ENCODE data around the gene ASB15.

ASB15 gene

GRCh38 chr7:123657304-123657685, 55.7 kb downstream of the ASB15 start:
- H3K4me2 ChIP-seq (ENCODE audit: low read length), result no peak overlapping the region
- H3K79me2 ChIP-seq (ENCODE audit: control insufficient read depth, insufficient read depth, low read length, poor library complexity), result no peaks in the 10 kb centered on the region
- H3K36me3 ChIP-seq (ENCODE audit: control insufficient read depth in 1 of 2, insufficient read depth in 2 of 2, low read length in 2 of 2), result peaks cover 0 to 2% of the 10 kb centered on the region in 2 experiments
- H3K14ac ChIP-seq (ENCODE audit: low read length), result no peak overlapping the region
- H2BK12ac ChIP-seq (ENCODE audit: low read length), result no peak overlapping the region
- H3K79me1 ChIP-seq (ENCODE audit: low read length), result peaks cover 6% of the 10 kb centered on the region
- H3K4me3 ChIP-seq (ENCODE audit: low read depth, low read length), result no peak overlapping the region
- DNase-seq, result no peak
- H2AFZ ChIP-seq (ENCODE audit: insufficient read depth, low read length, poor library complexity), result no peak overlapping the region
- H2BK5ac ChIP-seq (ENCODE audit: low read depth, low read length, poor library complexity), result no peak overlapping the region
- no peak overlapping the region for H3K9ac ChIP-seq (ENCODE audit: low read length)
- peaks cover 4 to 12% of the 10 kb centered on the region in 2 experiments for H3K4me1 ChIP-seq (ENCODE audit: control insufficient read depth in 1 of 2, insufficient read depth in 2 of 2, low read length in 2 of 2)
- H3K27ac ChIP-seq (ENCODE audit: low read depth, low read length), result no peak overlapping the region
- H3K4ac ChIP-seq (ENCODE audit: low read depth, low read length), result no peak overlapping the region
- no peak overlapping the region for H2BK120ac ChIP-seq (ENCODE audit: insufficient read depth, low read length, poor library complexity)
- H4K8ac ChIP-seq (ENCODE audit: low read depth, low read length), result no peak overlapping the region
- no peak overlapping the region for H4K91ac ChIP-seq (ENCODE audit: low read depth, low read length)
- no peaks in the 10 kb centered on the region for H3K27me3 ChIP-seq (ENCODE audit: insufficient read depth, low read length)
- no CpG with 5 or more reads among the region's 1 CpG for WGBS (ENCODE audit: extremely low coverage, insufficient coverage, insufficient read length)
- no peak overlapping the region for H4K12ac ChIP-seq (ENCODE audit: low read depth, low read length)
- H2AK5ac ChIP-seq (ENCODE audit: low read length), result no peak overlapping the region
- no peak overlapping the region for H3K18ac ChIP-seq (ENCODE audit: low read length)
- no peak overlapping the region for H3K23ac ChIP-seq (ENCODE audit: low read length)
- no peaks in the 10 kb centered on the region for H3K9me3 ChIP-seq (ENCODE audit: insufficient read depth, low read depth, low read length)

GRCh38 chr7:123658023-123658422, 56.4 kb downstream of the ASB15 start:
- WGBS (ENCODE audit: extremely low coverage, insufficient coverage, insufficient read length), result no CpG with 5 or more reads among the region's 6 CpGs
- Histone ChIP-seq H3K36me3 (ENCODE audit: control insufficient read depth in 1 of 2, insufficient read depth in 2 of 2, low read length in 2 of 2) (peaks cover 0 to 2% of the 10 kb centered on the region in 2 experiments), H2BK5ac (ENCODE audit: low read depth, low read length, poor library complexity) (no peak overlapping the region), H3K23ac (ENCODE audit: low read length) (no peak overlapping the region), H3K79me2 (ENCODE audit: control insufficient read depth, insufficient read depth, low read length, poor library complexity) (no peaks in the 10 kb centered on the region), H4K12ac (ENCODE audit: low read depth, low read length) (no peak overlapping the region), H3K27me3 (ENCODE audit: insufficient read depth, low read length) (no peaks in the 10 kb centered on the region), H3K4me1 (ENCODE audit: control insufficient read depth in 1 of 2, insufficient read depth in 2 of 2, low read length in 2 of 2) (peaks cover 4 to 12% of the 10 kb centered on the region in 2 experiments), H3K14ac (ENCODE audit: low read length) (no peak overlapping the region), H3K4me2 (ENCODE audit: low read length) (no peak overlapping the region), H3K4ac (ENCODE audit: low read depth, low read length) (no peak overlapping the region), H4K91ac (ENCODE audit: low read depth, low read length) (no peak overlapping the region), H3K79me1 (ENCODE audit: low read length) (peaks cover 6% of the 10 kb centered on the region), H2BK12ac (ENCODE audit: low read length) (no peak overlapping the region), H3K9ac (ENCODE audit: low read length) (no peak overlapping the region), H4K8ac (ENCODE audit: low read depth, low read length) (no peak overlapping the region), H3K9me3 (ENCODE audit: insufficient read depth, low read depth, low read length) (no peaks in the 10 kb centered on the region), H3K4me3 (ENCODE audit: low read depth, low read length) (no peak overlapping the region), H3K18ac (ENCODE audit: low read length) (no peak overlapping the region), H2AFZ (ENCODE audit: insufficient read depth, low read length, poor library complexity) (no peak overlapping the region), H3K27ac (ENCODE audit: low read depth, low read length) (no peak overlapping the region), H2BK120ac (ENCODE audit: insufficient read depth, low read length, poor library complexity) (no peak overlapping the region), H2AK5ac (ENCODE audit: low read length) (no peak overlapping the region)
- DNase-seq, result no peak

- H4K91ac ChIP-seq (ENCODE audit: low read depth, low read length), result peak overlapping the region; percentile 5
- DNase-seq, result no peak
- H3K79me1 ChIP-seq (ENCODE audit: low read length), result peaks cover 5% of the 10 kb centered on the region
- peak overlapping the region; percentile 77 for H3K27ac ChIP-seq (ENCODE audit: low read depth, low read length)
- no peak overlapping the region for H3K4me2 ChIP-seq (ENCODE audit: low read length)
- WGBS (ENCODE audit: extremely low coverage, insufficient coverage, insufficient read length), result no CpG with 5 or more reads among the region's 8 CpGs
- H3K4me1 ChIP-seq (ENCODE audit: control insufficient read depth in 1 of 2, insufficient read depth in 2 of 2, low read length in 2 of 2), result peaks cover 4 to 12% of the 10 kb centered on the region in 2 experiments
- H3K4me3 ChIP-seq (ENCODE audit: low read depth, low read length), result no peak overlapping the region
- peak overlapping the region; percentile 58 for H2BK12ac ChIP-seq (ENCODE audit: low read length)
- no peak overlapping the region for H3K4ac ChIP-seq (ENCODE audit: low read depth, low read length)
- H3K14ac ChIP-seq (ENCODE audit: low read length), result no peak overlapping the region
- H3K27me3 ChIP-seq (ENCODE audit: insufficient read depth, low read length), result no peaks in the 10 kb centered on the region
- no peak overlapping the region for H4K12ac ChIP-seq (ENCODE audit: low read depth, low read length)
- H3K18ac ChIP-seq (ENCODE audit: low read length), result no peak overlapping the region
- H2BK120ac ChIP-seq (ENCODE audit: insufficient read depth, low read length, poor library complexity), result peak overlapping the region; percentile 31
- H2AK5ac ChIP-seq (ENCODE audit: low read length), result no peak overlapping the region
- peak overlapping the region; percentile 16 for H4K8ac ChIP-seq (ENCODE audit: low read depth, low read length)
- H2AFZ ChIP-seq (ENCODE audit: insufficient read depth, low read length, poor library complexity), result no peak overlapping the region
- no peaks in the 10 kb centered on the region for H3K9me3 ChIP-seq (ENCODE audit: insufficient read depth, low read depth, low read length)
- no peak overlapping the region for H3K23ac ChIP-seq (ENCODE audit: low read length)
- peak overlapping the region; percentile 6 for H2BK5ac ChIP-seq (ENCODE audit: low read depth, low read length, poor library complexity)
- H3K9ac ChIP-seq (ENCODE audit: low read length), result no peak overlapping the region
- peaks cover 0 to 2% of the 10 kb centered on the region in 2 experiments for H3K36me3 ChIP-seq (ENCODE audit: control insufficient read depth in 1 of 2, insufficient read depth in 2 of 2, low read length in 2 of 2)
- no peaks in the 10 kb centered on the region for H3K79me2 ChIP-seq (ENCODE audit: control insufficient read depth, insufficient read depth, low read length, poor library complexity)
These were observed 59.1 kb downstream of the ASB15 start for GRCh38 chr7:123660514-123661354.

- H2AK5ac ChIP-seq (ENCODE audit: low read length), result no peak overlapping the region
- H4K91ac ChIP-seq (ENCODE audit: low read depth, low read length), result no peak overlapping the region
- H4K8ac ChIP-seq (ENCODE audit: low read depth, low read length), result no peak overlapping the region
- no peak overlapping the region for H3K14ac ChIP-seq (ENCODE audit: low read length)
- no peak overlapping the region for H3K4me2 ChIP-seq (ENCODE audit: low read length)
- H3K79me2 ChIP-seq (ENCODE audit: control insufficient read depth, insufficient read depth, low read length, poor library complexity), result no peaks in the 10 kb centered on the region
- H3K36me3 ChIP-seq (ENCODE audit: control insufficient read depth in 1 of 2, insufficient read depth in 2 of 2, low read length in 2 of 2), result peaks cover 0 to 2% of the 10 kb centered on the region in 2 experiments
- H3K4me1 ChIP-seq (ENCODE audit: control insufficient read depth in 1 of 2, insufficient read depth in 2 of 2, low read length in 2 of 2), result peaks cover 4 to 13% of the 10 kb centered on the region in 2 experiments
- H2BK5ac ChIP-seq (ENCODE audit: low read depth, low read length, poor library complexity), result no peak overlapping the region
- no CpG with 5 or more reads among the region's 1 CpG for WGBS (ENCODE audit: extremely low coverage, insufficient coverage, insufficient read length)
- DNase-seq, result no peak
- H3K9ac ChIP-seq (ENCODE audit: low read length), result no peak overlapping the region
- H3K27ac ChIP-seq (ENCODE audit: low read depth, low read length), result no peak overlapping the region
- H2BK120ac ChIP-seq (ENCODE audit: insufficient read depth, low read length, poor library complexity), result no peak overlapping the region
- H3K27me3 ChIP-seq (ENCODE audit: insufficient read depth, low read length), result no peaks in the 10 kb centered on the region
- H2AFZ ChIP-seq (ENCODE audit: insufficient read depth, low read length, poor library complexity), result no peak overlapping the region
- H3K79me1 ChIP-seq (ENCODE audit: low read length), result peaks cover 6% of the 10 kb centered on the region
- no peaks in the 10 kb centered on the region for H3K9me3 ChIP-seq (ENCODE audit: insufficient read depth, low read depth, low read length)
- no peak overlapping the region for H3K4me3 ChIP-seq (ENCODE audit: low read depth, low read length)
- no peak overlapping the region for H3K18ac ChIP-seq (ENCODE audit: low read length)
- no peak overlapping the region for H3K4ac ChIP-seq (ENCODE audit: low read depth, low read length)
- H4K12ac ChIP-seq (ENCODE audit: low read depth, low read length), result no peak overlapping the region
- H2BK12ac ChIP-seq (ENCODE audit: low read length), result no peak overlapping the region
- no peak overlapping the region for H3K23ac ChIP-seq (ENCODE audit: low read length)
These were observed 60.1 kb downstream of the ASB15 start for GRCh38 chr7:123661765-123662164.

Measured in trophoblast cell (in vitro differentiated cells and primary cell).